Measurements from ENCODE around the gene CLPTM1L.
"Not testable (repeated sequence)": the region's sequence is repeated elsewhere in the genome, so short reads cannot be mapped to it uniquely, and the experiment has no call there.

CLPTM1L gene

DNA sequence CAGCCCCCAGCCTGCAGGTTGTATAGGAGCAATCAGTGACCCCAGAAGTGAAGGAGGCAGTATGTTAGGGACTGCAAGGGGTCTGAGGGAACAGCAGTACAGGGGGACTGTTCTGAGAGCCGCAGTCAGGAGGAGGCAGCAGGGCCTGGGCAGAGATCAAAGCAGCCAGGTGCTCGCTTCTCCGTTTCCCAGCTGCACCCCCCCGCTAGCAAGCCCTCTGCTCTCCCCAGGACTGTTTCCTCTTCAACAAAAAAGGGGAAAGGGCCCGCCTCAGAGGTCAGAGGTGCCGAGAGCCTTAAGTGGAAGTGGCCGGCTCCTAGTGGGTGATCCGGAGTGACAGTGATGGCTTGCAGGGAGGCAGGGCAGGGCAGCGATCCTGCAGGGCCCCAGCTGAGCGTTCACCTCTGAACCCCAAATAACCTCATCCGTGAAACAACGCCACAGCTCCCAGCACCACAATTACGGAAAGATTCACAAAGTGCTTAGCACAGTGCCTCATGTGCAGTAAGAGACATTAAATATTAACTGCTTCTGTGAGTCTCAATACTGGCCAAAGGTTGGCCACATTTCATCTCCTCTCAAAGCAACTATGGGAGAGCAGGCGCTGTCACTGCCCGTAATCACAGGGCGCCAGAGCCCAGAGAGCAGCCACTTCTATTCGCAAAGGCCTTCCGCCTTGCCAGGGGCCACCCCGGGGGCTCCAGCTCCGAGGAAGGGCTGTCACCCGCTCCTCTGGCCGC lies 8.0 kb downstream of the CLPTM1L start:
- Histone ChIP-seq H3K9me3 (ENCODE audit: control insufficient read depth in 1 of 2, low read length in 2 of 2) (no peaks in the 10 kb centered on the region), H3K36me3 (ENCODE audit: control insufficient read depth in 1 of 2, insufficient read depth in 2 of 2, low read length in 2 of 2) (peaks cover 75 to 93% of the 10 kb centered on the region in 2 donors), H3K4me1 (ENCODE audit: control insufficient read depth in 1 of 2, insufficient read depth in 2 of 2, low read length in 2 of 2) (no peaks in the 10 kb centered on the region), H3K27ac (ENCODE audit: low read length) (no peak overlapping the region), H3K27me3 (ENCODE audit: low read depth, low read length) (no peaks in the 10 kb centered on the region), H3K4me3 (ENCODE audit: low read depth in 1 of 2, low read length in 2 of 2) (no peak overlapping the region)

DNA sequence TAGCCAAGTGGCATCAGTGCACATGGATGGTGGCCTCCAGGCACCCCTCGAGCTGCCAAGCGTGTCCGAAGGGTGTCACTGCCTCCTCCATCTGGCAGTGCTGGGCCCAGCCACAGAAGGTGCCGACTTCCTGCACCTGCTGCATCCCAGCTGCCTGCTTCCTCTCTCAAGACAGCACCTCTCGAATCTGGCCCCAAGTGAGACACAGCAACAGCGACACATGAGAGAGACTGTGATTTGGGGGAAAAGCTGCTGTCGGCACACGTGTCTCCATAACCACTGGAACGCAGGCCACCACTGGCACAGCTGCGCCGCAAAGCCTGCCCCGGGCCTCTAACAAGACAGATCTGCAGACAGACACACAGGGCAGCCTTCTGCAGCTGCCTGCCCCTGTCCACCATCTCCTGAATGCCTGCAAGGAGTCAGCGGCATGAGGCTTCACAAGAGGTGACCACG lies 8.8 kb downstream of the CLPTM1L start:
- peaks cover 72 to 93% of the 10 kb centered on the region in 2 donors for H3K36me3 ChIP-seq (ENCODE audit: control insufficient read depth in 1 of 2, insufficient read depth in 2 of 2, low read length in 2 of 2)
- H3K4me3 ChIP-seq (ENCODE audit: low read depth in 1 of 2, low read length in 2 of 2) = no peak overlapping the region
- H3K27ac ChIP-seq (ENCODE audit: low read length) = no peak overlapping the region
- no peaks in the 10 kb centered on the region for H3K9me3 ChIP-seq (ENCODE audit: control insufficient read depth in 1 of 2, low read length in 2 of 2)
- no peaks in the 10 kb centered on the region for H3K4me1 ChIP-seq (ENCODE audit: control insufficient read depth in 1 of 2, insufficient read depth in 2 of 2, low read length in 2 of 2)
- no peaks in the 10 kb centered on the region for H3K27me3 ChIP-seq (ENCODE audit: low read depth, low read length)

- Histone ChIP-seq H3K27ac (ENCODE audit: low read length) (no peak overlapping the region), H3K9me3 (ENCODE audit: control insufficient read depth in 1 of 2, low read length in 2 of 2) (no peaks in the 10 kb centered on the region), H3K4me3 (ENCODE audit: low read depth in 1 of 2, low read length in 2 of 2) (no peak overlapping the region), H3K36me3 (ENCODE audit: control insufficient read depth in 1 of 2, insufficient read depth in 2 of 2, low read length in 2 of 2) (peaks cover 70 to 97% of the 10 kb centered on the region in 2 donors), H3K4me1 (ENCODE audit: control insufficient read depth in 1 of 2, insufficient read depth in 2 of 2, low read length in 2 of 2) (no peaks in the 10 kb centered on the region), H3K27me3 (ENCODE audit: low read depth, low read length) (no peaks in the 10 kb centered on the region)
These were observed 9.3 kb downstream of the CLPTM1L start for GRCh38 chr5:1335540-1336095.

GRCh38 chr5:1334831-1335539 lies 9.9 kb downstream of the CLPTM1L start:
- no peaks in the 10 kb centered on the region for H3K9me3 ChIP-seq (ENCODE audit: control insufficient read depth in 1 of 2, low read length in 2 of 2)
- no peaks in the 10 kb centered on the region for H3K4me1 ChIP-seq (ENCODE audit: control insufficient read depth in 1 of 2, insufficient read depth in 2 of 2, low read length in 2 of 2)
- no peak overlapping the region for H3K4me3 ChIP-seq (ENCODE audit: low read depth in 1 of 2, low read length in 2 of 2)
- H3K27me3 ChIP-seq (ENCODE audit: low read depth, low read length) = no peaks in the 10 kb centered on the region
- peaks cover 70 to 97% of the 10 kb centered on the region in 2 donors for H3K36me3 ChIP-seq (ENCODE audit: control insufficient read depth in 1 of 2, insufficient read depth in 2 of 2, low read length in 2 of 2)
- no peak overlapping the region for H3K27ac ChIP-seq (ENCODE audit: low read length)

DNA sequence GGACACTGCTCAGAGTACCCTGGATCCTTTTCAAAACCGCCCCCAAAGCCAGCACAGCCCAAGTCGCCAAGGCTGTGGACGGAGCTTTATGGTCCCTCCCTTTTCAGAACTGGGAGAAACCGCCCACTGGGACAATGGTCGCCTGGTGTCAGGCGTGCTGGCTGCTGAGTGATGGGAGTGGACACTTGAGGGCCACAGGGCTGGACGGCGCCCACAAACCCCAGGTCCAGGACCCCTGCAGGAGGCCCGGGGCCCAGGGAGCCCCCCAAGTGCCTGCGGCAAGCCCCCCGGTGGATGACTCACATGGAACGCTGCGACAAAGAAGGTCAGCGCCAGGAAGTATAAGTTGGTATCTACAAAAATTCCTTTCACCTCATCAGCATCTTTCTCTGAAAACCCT lies 10.9 kb downstream of the CLPTM1L start:
- no peak overlapping the region for H3K27ac ChIP-seq (ENCODE audit: low read length)
- no peaks in the 10 kb centered on the region for H3K27me3 ChIP-seq (ENCODE audit: low read depth, low read length)
- H3K36me3 ChIP-seq (ENCODE audit: control insufficient read depth in 1 of 2, insufficient read depth in 2 of 2, low read length in 2 of 2) = peaks cover 70 to 96% of the 10 kb centered on the region in 2 donors
- no peaks in the 10 kb centered on the region for H3K4me1 ChIP-seq (ENCODE audit: control insufficient read depth in 1 of 2, insufficient read depth in 2 of 2, low read length in 2 of 2)
- no peaks in the 10 kb centered on the region for H3K9me3 ChIP-seq (ENCODE audit: control insufficient read depth in 1 of 2, low read length in 2 of 2)
- H3K4me3 ChIP-seq (ENCODE audit: low read depth in 1 of 2, low read length in 2 of 2) = no peak overlapping the region

DNA sequence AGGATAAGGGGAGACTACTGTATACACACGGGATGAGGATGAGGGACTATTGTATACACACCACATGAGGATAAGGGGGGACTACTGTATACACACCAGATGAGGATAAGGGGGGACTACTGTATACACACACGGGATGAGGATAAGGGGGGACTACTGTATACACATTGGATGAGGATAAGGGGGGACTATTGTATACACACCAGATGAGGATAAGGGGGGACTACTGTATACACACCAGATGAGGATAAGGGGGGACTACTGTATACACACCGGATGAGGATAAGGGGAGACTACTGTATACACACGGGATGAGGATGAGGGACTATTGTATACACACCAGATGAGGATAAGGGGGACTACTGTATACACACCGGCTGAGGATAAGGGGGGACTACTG lies 11.6 kb downstream of the CLPTM1L start:
- not testable (repeated sequence) for H3K4me3 ChIP-seq (ENCODE audit: low read depth in 1 of 2, low read length in 2 of 2); H3K27me3 ChIP-seq (ENCODE audit: low read depth, low read length); H3K9me3 ChIP-seq (ENCODE audit: control insufficient read depth in 1 of 2, low read length in 2 of 2); H3K4me1 ChIP-seq (ENCODE audit: control insufficient read depth in 1 of 2, insufficient read depth in 2 of 2, low read length in 2 of 2); H3K27ac ChIP-seq (ENCODE audit: low read length)
- H3K36me3 ChIP-seq (ENCODE audit: control insufficient read depth in 1 of 2, insufficient read depth in 2 of 2, low read length in 2 of 2) = peaks cover 64 to 92% of the 10 kb centered on the region in 2 donors

GRCh38 chr5:1332461-1333001 lies 12.4 kb downstream of the CLPTM1L start:
- H3K9me3 ChIP-seq (ENCODE audit: control insufficient read depth in 1 of 2, low read length in 2 of 2) = no peaks in the 10 kb centered on the region
- H3K36me3 ChIP-seq (ENCODE audit: control insufficient read depth in 1 of 2, insufficient read depth in 2 of 2, low read length in 2 of 2) = peaks cover 58 to 84% of the 10 kb centered on the region in 2 donors
- H3K27me3 ChIP-seq (ENCODE audit: low read depth, low read length) = no peaks in the 10 kb centered on the region
- no peak overlapping the region for H3K27ac ChIP-seq (ENCODE audit: low read length)
- H3K4me1 ChIP-seq (ENCODE audit: control insufficient read depth in 1 of 2, insufficient read depth in 2 of 2, low read length in 2 of 2) = no peaks in the 10 kb centered on the region
- H3K4me3 ChIP-seq (ENCODE audit: low read depth in 1 of 2, low read length in 2 of 2) = no peak overlapping the region

GRCh38 chr5:1331861-1332405 lies 13.0 kb downstream of the CLPTM1L start:
- Histone ChIP-seq H3K4me1 (ENCODE audit: control insufficient read depth in 1 of 2, insufficient read depth in 2 of 2, low read length in 2 of 2) (no peaks in the 10 kb centered on the region), H3K9me3 (ENCODE audit: control insufficient read depth in 1 of 2, low read length in 2 of 2) (no peaks in the 10 kb centered on the region), H3K4me3 (ENCODE audit: low read depth in 1 of 2, low read length in 2 of 2) (no peak overlapping the region), H3K27ac (ENCODE audit: low read length) (no peak overlapping the region), H3K36me3 (ENCODE audit: control insufficient read depth in 1 of 2, insufficient read depth in 2 of 2, low read length in 2 of 2) (peaks cover 52 to 78% of the 10 kb centered on the region in 2 donors), H3K27me3 (ENCODE audit: low read depth, low read length) (no peaks in the 10 kb centered on the region)

DNA sequence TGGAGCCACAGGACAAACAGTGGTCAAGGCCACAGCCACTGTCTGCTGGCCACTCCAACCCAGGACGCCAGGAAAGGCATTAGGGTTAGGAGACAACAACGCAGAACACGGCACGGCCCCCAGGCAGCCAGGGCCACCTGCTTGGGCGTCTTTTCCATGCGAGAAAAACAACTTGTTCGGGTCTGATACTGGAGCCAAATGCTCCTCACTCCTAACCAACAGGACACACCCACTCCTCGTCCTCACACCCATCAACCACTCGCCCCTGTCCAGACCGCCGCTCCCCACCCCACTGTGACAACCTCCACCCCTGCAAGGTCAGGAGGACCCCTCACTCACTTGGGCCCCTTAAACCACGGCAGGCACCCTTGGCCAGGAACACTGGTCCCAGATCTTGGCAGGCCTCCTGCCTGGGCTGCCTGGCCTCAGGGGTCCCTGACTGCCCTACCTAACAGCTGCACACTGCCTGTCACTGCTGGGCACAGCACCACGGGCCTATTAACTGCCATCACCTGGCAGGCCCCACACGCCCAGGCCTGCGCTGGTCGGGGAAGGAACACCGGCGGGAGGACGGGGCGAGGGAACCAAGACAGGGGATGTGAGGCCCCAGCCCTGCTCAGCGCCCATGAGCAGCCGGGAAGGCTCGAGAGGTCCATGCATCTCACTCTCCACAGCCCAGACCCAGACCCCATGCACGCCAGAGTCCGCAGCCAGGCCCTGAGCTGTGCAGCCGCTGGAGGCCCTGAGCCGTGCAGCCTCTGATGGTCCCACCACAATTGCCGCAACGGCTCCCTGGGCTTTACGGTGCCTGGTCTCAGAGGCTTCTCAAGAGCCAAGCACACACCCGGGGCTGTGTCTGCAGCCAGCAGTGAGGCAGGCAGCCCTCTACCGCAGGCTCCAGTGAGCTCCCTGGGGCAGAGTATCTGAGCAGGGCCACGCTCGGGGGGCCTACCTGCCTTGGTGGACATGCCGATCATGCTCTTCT lies 13.8 kb downstream of the CLPTM1L start:
- no peaks in the 10 kb centered on the region for H3K9me3 ChIP-seq (ENCODE audit: control insufficient read depth in 1 of 2, low read length in 2 of 2)
- H3K27ac ChIP-seq (ENCODE audit: low read length) = no peak overlapping the region
- no peak overlapping the region for H3K4me3 ChIP-seq (ENCODE audit: low read depth in 1 of 2, low read length in 2 of 2)
- peaks cover 46 to 70% of the 10 kb centered on the region in 2 donors for H3K36me3 ChIP-seq (ENCODE audit: control insufficient read depth in 1 of 2, insufficient read depth in 2 of 2, low read length in 2 of 2)
- H3K27me3 ChIP-seq (ENCODE audit: low read depth, low read length) = no peaks in the 10 kb centered on the region
- H3K4me1 ChIP-seq (ENCODE audit: control insufficient read depth in 1 of 2, insufficient read depth in 2 of 2, low read length in 2 of 2) = no peaks in the 10 kb centered on the region

GRCh38 chr5:1330146-1330846 lies 14.6 kb downstream of the CLPTM1L start:
- no peaks in the 10 kb centered on the region for H3K27me3 ChIP-seq (ENCODE audit: low read depth, low read length)
- peaks cover 40 to 70% of the 10 kb centered on the region in 2 donors for H3K36me3 ChIP-seq (ENCODE audit: control insufficient read depth in 1 of 2, insufficient read depth in 2 of 2, low read length in 2 of 2)
- H3K4me3 ChIP-seq (ENCODE audit: low read depth in 1 of 2, low read length in 2 of 2) = no peak overlapping the region
- no peaks in the 10 kb centered on the region for H3K4me1 ChIP-seq (ENCODE audit: control insufficient read depth in 1 of 2, insufficient read depth in 2 of 2, low read length in 2 of 2)
- no peak overlapping the region for H3K27ac ChIP-seq (ENCODE audit: low read length)
- no peaks in the 10 kb centered on the region for H3K9me3 ChIP-seq (ENCODE audit: control insufficient read depth in 1 of 2, low read length in 2 of 2)

Data from muscle layer of duodenum (tissue), 2 donors.